Occipital lobe (tissue), 2 donors: ENCODE data around the gene CEP72. TPM values are rescaled to one million over a fixed set of nuclear protein-coding genes. Genes with fewer than 3 reads are reported as not detected.
"Not testable (repeated sequence)": the region's sequence is repeated elsewhere in the genome, so short reads cannot be mapped to it uniquely, and the experiment has no call there.

Experiments used
- DNase-seq: peaks from one replicate; lab custom pipeline; 2025; lab: John Stamatoyannopoulos, UW
- total RNA-seq: library from RNA; depleted of rRNA; stranded (reverse); fragments of >200 nt; gene quantifications from one replicate; pipeline ENCODE4 v1.2.3, GENCODE V29; 2014

Gene CEP72
- total RNA-seq, 1 donor from 2014 or later, result 5.9 TPM

DNA sequence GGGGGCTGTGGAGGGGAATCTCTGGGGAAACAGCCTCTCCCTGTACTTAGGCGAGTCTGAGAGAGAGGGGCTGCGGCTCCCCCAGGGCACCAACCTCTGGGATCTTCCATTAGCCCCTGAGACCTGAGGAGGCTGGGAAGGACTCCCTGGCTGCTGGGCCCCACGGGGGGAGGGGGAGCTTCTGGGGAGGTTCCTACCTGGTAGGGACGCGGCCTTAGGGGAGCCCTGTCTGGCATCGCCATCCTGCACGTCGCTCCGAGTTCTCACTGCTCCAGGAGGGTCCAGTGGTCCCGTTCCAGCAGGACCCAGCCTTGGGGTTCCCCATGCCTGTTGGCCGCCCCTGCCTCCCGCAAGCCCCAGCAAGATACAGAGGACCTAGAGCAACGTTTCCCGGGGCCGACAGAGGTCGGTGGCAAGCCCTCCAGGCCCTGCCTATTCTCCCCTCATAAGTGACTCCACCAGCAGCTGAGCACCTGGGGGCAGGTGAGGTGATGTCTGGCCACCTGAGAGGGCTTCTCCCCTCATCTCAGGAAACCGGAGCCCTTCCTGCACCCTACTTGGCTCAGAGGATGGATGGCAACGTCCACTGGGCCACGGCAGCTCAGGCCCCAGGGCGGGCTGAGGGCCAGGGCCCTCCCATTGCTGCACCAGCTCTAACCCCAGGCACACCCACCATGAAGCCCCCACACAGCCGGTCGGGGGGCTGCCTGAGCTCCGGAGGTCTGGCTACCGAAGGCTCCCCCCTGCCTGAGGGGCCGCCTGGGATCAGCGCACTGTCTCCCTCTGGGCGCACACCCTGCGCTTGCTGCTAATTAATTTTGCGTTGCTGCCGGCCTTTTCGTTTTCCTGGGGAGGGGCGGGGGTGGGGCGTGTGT lies 58.5 kb downstream of the CEP72 start:
- no peak for DNase-seq

- peak; percentile 68 for DNase-seq
Measured at GRCh38 chr5:671459-672328, 59.6 kb downstream of the CEP72 start.

- peak; percentile 32 for DNase-seq
Measured at GRCh38 chr5:672329-673160, 60.4 kb downstream of the CEP72 start.

DNA sequence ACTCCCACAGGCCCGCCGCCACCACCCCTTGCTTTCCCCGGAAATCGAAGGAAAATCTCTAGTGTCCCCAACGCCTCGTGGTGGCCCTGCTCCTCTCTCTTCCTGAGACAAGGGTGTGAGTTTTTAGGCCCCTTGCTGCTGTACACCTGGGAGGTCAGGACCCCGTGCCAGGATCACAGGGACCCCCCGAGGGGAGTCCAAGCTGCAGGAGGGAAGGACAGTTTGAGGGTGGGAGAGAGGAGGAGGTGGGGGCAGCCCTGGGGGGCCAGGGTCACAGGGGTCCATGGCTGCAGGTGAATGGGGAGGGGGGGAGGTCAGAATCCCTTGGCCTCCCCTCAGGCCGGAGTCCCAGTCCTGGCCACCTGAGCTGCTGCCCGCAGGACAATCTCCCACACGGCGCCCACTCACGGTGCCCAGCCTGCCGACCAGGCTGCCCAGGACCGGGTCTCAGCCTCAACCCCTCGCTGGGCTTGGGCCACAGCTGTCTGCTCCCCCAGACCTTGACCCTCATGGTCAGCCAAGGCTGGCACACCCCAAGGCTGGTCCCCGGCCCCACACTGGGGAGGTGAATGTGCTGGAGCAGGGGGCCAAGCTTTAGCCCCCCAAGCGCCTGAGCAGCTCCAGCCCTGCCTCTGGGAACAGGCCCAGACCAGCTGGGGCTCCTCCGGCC lies 61.2 kb downstream of the CEP72 start:
- DNase-seq, result no peak

- no peak for DNase-seq
Measured at GRCh38 chr5:673831-674629, 61.9 kb downstream of the CEP72 start.

GRCh38 chr5:674630-675011 lies 62.5 kb downstream of the CEP72 start:
- DNase-seq, result no peak

DNA sequence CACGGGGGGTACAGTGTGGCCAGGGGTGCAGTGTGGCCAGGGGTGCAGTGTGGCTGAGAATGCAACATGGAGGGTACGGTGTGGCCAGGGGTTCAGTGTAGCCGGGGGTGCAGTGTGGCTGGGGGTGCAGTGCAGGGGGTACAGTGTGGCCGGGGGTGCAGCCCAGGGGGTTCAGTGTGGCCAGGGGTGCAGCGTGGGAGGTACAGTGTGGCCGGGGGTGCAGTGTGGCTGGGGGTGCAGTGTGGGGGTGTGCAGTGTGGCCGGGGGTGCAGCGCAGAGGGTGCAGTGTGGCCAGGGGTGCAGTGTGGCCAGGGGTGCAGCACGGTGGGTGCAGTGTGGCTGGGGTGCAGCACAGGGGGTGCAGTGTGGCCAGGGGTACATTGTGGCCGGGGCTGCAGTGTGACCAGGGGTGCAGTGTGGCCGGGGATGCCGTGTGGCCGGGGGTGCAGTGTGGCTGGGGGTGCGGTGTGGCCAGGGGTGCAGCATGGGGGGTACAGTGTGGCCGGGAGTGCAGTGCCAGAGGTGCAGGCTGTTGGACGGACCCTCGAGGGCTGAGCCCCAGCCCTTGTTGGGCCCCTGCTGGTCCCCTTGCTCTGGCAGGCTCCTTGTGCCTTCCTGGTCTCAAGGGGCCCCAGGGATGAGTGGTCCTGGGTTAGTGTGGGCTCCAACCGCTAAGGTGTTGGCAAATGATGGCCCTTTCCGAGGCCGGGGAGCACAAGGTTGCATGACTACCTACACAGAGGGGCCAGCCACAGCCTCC lies 63.2 kb downstream of the CEP72 start:
- DNase-seq, result no peak

GRCh38 chr5:675871-676698 lies 63.9 kb downstream of the CEP72 start:
- DNase-seq, result no peak

DNA sequence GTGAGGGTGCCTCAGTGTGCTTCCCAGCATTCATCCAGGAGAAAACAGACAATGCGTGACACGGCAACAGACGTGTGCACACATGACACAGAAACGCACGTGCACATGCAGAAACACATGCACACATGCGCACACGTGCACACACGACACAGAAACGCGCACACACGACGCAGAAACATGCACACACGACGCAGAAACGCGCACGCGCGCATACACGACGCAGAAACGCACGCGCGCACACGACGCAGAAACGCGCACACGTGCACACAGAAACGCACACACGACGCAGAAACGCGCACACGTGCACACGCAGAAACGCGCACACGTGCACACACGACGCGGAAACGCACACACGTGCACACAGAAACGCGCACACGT lies 64.5 kb downstream of the CEP72 start:
- no peak for DNase-seq

DNA sequence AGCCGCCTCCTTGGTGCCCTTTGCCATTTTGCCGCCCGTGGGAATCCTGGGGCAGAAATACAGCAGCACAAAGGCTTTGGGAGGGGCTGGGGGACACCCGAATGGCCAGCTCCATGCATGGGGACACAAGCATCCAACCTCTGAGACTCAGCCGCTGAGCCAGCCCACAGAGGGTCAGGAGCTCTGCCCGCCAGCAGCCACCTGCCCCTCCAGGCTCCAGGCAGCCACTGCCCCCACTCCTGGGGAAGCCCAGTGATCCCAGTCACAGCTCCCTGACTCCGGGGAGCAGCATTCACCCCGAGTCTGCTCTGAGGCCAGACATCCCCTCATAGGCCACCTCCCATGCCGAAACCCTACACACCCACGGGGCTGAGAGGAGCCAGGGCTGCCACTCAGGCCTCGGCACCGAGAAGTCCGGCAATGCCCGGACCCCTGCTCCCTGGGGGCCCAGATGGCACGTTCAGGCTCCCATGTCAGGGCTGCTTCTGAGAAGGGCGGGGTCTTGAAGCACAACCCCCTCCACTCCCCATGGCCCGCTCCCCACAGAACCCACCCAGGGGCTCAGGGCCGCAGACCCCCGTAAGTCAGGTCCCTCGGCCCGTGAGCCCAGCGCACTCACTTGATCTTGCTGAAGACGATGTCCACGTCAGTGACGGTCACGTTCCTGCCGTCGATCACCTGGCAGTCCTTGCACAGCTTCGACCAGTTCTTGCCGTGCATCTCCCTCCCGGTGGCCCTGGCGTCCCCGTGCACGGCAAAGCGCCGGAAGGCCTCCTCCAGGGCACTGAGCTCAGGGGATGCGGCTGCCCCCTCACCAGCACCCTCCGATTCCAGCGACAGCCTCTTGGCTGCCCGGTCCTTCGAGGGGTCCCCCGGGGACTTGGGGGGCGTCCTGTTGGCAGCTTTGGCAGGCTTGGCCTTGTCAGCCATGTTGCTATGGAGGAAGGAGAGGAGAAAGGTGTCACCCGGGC lies 65.3 kb downstream of the CEP72 start:
- no peak for DNase-seq

- not testable (repeated sequence) for DNase-seq
Measured at GRCh38 chr5:678521-678920, 66.4 kb downstream of the CEP72 start.

DNA sequence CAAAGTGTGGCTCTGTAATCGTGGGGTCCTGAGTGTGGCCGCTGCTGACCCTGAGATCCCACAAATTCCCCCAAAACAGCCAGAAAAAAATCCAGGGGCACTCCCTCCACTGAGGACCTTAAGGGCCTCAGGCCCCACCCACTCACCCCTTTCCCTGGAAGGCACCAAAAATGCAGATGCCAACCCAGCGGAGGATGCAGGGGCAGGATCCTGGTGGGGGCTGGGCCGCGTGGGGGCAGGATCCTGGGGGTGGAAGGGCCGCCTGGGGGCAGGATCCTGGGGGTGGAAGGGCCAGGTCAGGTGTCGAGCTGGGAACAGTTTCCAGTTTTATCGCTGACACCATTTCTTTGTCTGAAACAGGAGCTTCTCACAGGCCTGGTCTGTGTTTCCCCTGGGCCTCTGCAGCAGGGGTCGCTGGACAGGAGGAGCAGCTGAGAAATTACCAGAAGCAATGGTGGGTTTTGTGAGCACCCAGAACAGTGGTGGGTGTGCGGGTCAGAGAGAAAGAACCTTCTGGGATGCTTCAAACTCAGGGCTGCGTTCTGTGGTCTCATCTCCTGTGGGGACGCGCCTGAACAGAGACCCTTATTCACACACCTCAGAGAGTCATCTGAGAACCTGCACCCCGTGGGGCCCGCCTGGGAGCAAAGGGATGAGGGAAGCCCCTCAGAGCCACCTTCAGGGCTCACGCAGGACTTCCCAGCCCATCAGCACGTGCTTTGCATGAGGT lies 67.2 kb downstream of the CEP72 start:
- not testable (repeated sequence) for DNase-seq

DNA sequence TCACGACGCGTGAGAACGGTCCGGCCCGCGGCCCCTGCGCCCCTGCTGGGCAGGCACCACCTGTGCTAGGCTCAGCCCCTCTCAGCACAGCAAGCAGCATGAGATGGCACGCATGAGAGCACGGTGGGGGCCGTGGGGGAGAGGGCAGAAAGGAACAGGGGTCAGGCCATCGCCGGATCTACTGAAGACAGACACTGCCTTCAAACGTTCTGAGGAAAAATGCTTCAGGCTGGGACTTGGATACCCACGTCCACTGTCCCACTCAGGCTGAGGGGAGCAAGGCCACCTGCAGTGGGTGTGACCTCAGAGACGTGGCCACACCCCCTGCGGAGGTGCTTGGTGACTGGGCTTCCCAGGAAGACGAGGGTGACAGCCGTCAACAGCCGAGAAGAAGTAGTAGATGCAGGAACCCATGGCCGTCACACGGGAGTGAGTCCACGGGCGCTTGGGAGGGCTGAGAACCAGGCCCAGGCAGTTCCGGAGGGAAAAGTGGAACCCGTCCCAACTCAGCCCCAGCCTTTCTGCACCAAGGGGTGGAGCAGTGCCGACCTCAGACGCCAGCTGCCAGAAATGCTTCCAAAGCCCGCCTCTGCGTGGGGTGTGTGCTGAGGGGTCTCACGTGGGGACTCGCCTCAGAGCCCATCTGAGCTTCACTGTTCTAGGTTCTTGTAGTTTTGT lies 68.1 kb downstream of the CEP72 start:
- not testable (repeated sequence) for DNase-seq

DNA sequence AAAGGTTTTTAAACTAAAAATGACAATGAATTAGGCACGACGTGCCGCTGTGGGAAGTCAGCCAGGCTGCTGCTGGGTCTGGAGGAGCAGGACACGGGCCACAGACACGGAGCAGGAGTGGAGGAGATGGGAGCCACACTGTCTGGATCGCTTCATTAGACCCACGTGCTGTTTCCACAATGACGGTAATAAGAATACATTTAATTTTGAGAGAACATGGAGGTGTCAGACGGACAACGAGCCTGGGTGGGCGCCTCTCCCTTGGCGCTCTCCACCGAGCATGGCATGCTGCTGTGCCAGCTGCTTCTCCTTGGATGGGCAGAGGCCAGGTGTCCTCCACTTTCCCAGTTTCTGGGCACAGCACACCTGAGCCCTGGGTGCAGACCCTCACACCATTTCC lies 68.7 kb downstream of the CEP72 start:
- not testable (repeated sequence) for DNase-seq

- DNase-seq, result not testable (repeated sequence)
Measured at GRCh38 chr5:681317-682191, 69.4 kb downstream of the CEP72 start.
